NCI-H146 treated with DMSO at 0.1 percent for 48 hours (cell line): ENCODE results near the gene MINDY1.

ENCODE experiments used
- DNase-seq: peaks from one replicate; lab custom pipeline; 2025; ENCODE audit not compliant: unreplicated experiment; lab: John Stamatoyannopoulos, UW

The MINDY1 gene

GRCh38 chr1:150968491-150968890 is 38.2 kb downstream of the MINDY1 start:
- DNase-seq = no peak

DNA sequence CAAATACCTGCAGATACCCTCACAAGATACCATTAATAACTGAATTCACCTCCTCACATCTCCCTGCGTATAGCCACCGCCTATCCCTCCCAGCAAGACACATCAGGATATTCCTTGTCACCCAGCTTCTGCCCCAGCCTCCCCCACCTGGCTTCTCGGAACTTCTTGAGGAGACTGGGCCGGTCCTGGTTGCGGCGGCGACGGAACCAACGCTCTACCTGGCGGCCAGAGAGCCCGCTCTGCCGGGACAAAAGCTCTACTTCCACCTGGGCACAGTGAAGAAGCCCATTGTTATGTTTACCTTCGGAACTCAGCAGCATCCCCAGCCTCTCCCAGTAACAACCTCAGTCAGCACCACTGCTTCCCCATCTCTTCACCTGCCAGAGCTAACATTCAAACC is 38.8 kb downstream of the MINDY1 start:
- no peak for DNase-seq

DNA sequence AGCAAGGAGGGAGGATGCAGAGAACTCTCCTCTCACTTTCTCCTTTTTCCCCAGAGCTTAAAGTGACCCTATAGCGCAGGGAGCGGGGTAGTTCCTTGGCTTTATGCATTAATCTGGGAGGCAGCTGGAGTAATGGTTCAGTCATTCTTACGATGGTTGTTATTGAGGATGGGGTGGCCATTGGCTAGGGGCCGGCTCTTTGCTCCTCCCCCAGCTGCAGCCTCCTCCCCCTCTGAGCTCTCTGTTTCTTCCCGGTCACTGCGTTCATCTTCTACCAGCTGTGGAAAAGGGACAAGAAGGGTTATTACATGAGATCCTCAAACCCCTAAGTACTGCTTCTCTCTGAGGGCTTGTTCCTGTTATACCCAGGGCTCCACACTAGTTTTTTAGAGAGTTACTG is 40.7 kb downstream of the MINDY1 start:
- no peak for DNase-seq

DNA sequence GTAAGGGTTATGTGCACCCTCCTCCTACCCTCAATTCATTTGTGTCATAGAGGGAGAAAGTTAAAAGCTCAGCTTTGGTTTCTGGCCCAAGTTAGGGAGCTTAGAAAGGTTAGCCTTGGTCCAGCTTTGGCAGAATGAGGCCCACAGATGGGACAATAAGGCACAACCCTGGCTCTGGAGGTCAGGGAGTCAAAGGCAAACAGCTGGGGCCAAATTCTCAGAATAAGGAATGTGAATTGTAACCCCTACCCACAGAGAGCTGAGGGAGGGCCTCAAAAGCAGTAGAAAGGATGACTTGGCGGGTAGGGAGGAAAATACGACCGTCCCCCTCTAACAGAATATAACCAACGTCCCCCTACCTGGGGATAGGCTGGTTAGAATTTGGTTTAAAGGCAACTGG is 41.1 kb downstream of the MINDY1 start:
- no peak for DNase-seq

GRCh38 chr1:150964164-150964489 is 42.6 kb downstream of the MINDY1 start:
- DNase-seq = no peak

DNA sequence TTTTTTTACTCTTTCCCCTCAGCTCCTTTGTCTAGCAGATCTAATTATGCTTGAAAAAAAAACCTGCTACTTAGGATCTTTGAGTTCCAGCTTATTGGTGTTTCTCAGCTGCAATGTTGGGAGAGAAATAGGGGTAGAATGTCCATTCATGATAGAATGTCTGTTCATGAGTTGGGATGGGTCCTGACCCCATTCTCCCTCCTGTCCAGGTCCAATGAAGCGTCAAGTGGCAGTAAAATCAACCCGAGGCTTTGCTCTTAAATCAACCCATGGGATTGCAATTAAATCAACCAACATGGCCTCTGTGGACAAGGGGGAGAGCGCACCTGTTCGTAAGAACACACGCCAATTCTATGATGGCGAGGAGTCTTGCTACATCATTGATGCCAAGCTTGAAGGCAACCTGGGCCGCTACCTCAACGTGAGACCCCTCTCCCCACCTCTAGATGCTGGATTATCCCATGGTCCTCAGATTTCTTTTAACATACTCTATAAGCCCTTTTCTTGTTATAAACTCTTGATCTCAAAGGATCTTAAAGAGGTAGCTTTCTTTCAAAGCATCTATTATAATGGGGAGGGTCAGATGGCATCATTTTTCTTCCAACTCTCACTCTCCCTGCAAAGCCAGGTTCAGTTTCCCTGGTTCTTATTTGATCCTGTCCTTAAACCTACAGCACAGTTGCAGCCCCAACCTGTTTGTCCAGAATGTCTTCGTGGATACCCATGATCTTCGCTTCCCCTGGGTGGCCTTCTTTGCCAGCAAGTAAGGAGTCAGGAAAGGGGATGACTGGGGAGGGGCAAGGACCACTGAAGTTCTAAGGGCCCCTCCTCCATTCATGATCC is 43.2 kb downstream of the MINDY1 start:
- no peak for DNase-seq

GRCh38 chr1:150961756-150962155 is 44.9 kb downstream of the MINDY1 start:
- DNase-seq = no peak

GRCh38 chr1:150960646-150961045 is 46.1 kb downstream of the MINDY1 start:
- DNase-seq = no peak

DNA sequence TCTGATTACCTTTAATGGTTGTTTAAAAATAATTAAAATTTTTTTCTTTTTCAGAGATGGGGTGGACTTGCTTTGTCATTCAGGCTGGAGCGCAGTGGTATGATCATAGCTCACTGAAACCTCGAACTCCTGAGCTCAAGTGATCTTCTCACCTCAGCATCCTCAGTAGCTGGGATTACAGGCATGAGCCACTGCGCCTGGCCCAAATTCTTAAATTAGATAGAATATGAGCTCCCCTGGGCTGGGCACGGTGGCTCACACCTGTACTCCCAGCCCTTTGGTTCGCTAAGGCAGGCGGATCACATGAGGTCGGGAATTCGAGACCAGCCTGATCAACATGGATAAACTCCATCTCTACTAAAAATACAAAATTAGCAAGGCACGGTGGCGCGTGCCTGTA is 49.0 kb downstream of the MINDY1 start:
- DNase-seq = no peak

- no peak for DNase-seq
Observed at GRCh38 chr1:150955280-150955679, 51.4 kb downstream of the MINDY1 start.

DNA sequence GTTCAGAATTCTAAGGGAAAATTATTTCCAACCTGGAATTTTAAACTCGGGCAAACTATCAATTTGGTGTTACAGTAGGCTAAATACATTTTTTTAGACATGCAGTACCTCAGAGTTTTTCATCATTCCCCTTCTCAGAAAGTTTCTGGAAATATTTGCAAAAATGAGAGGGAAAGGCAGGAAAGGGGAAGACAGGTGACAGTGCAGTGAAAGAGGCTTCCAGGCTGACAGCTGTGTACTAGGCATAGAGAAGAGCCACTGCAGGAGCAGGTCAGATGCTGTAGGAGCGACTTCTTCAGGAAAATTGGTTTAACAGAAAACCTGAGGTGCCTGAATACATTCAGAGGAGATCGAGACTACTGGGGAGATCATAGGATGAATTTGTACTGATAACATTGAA is 52.0 kb downstream of the MINDY1 start:
- DNase-seq = no peak
